ENCODE results near the gene EPS8L2. TPM values are rescaled to one million over a fixed set of nuclear protein-coding genes. Genes with fewer than 3 reads are reported as not detected.

Gene EPS8L2
- total RNA-seq, 1 donor from 2014 or later, result 129 TPM

DNA sequence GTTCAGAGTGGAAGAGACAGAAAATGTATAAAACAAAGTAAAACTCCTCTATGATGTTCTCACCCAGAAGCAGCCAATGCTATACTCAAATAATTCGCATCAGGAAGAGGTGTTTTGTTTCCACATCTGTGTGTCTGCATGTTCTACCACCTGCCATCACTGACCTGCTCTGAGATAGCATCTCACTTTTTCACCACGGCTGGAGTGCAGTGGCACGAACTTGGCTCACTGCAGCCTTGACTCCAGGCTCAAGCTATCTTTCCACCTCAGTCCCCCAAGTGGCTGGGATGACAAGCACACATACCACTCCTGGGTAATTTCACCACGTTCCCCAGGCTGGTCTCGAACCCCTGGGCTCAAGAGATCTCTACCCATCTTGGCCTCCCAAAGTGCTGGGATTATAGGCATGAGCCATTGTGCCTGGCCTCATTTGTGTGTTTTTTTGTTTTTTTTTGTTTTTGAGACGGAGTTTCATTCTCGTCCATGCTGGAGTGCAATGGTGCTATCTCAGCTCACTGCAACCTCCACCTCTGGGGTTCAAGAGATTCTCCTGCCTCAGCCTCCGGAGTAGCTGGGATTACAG, 55.6 kb downstream of the EPS8L2 start:
- no peak overlapping the region for H3K4me2 ChIP-seq (ENCODE audit: low read length)
- peaks cover 53% of the 10 kb centered on the region for H4K20me1 ChIP-seq (ENCODE audit: insufficient read depth, low read length)
- peaks cover 11% of the 10 kb centered on the region for H3K36me3 Mint-ChIP-seq (ENCODE audit: low read depth, unreplicated experiment)
- no peak overlapping the region for H2AFZ ChIP-seq (ENCODE audit: low read depth, low read length)
- H3K79me2 ChIP-seq (ENCODE audit: insufficient read depth, low read length), result peaks cover 11% of the 10 kb centered on the region
- H3K4me1 ChIP-seq (ENCODE audit: insufficient read depth, low read length), result peaks cover 7% of the 10 kb centered on the region
- no peaks in the 10 kb centered on the region for H3K9me3 Mint-ChIP-seq (ENCODE audit: unreplicated experiment)
- DNase-seq (ENCODE audit: low read depth) (no peak), FAIRE-seq (no peak)
- H3K27ac ChIP-seq (ENCODE audit: low read depth, low read length), result no peak overlapping the region
- no peak for TF ChIP-seq EZH2 (IDR thresholded peaks at IDR 0.05; ENCODE audit: insufficient read depth, low read length)
- TF ChIP-seq, protein P1, sequence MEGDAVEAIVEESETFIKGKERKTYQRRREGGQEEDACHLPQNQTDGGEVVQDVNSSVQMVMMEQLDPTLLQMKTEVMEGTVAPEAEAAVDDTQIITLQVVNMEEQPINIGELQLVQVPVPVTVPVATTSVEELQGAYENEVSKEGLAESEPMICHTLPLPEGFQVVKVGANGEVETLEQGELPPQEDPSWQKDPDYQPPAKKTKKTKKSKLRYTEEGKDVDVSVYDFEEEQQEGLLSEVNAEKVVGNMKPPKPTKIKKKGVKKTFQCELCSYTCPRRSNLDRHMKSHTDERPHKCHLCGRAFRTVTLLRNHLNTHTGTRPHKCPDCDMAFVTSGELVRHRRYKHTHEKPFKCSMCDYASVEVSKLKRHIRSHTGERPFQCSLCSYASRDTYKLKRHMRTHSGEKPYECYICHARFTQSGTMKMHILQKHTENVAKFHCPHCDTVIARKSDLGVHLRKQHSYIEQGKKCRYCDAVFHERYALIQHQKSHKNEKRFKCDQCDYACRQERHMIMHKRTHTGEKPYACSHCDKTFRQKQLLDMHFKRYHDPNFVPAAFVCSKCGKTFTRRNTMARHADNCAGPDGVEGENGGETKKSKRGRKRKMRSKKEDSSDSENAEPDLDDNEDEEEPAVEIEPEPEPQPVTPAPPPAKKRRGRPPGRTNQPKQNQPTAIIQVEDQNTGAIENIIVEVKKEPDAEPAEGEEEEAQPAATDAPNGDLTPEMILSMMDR (IDR thresholded peaks at IDR 0.05; ENCODE audit: insufficient read depth, low read depth, low read length), result no peak
- no peaks in the 10 kb centered on the region for H3K27me3 Mint-ChIP-seq (ENCODE audit: low read depth, unreplicated experiment)
- no peak overlapping the region for H3K9ac ChIP-seq (ENCODE audit: low read length)
- H3K4me3 ChIP-seq (ENCODE audit: insufficient read depth, low read depth, low read length), result no peak overlapping the region
- H3K27ac Mint-ChIP-seq (ENCODE audit: unreplicated experiment), result no peak overlapping the region
- peaks cover 6% of the 10 kb centered on the region for H3K4me1 Mint-ChIP-seq (ENCODE audit: low read depth, unreplicated experiment)
- peaks cover 28% of the 10 kb centered on the region for H3K36me3 ChIP-seq (ENCODE audit: insufficient read depth, low read length)
- H3K4me3 Mint-ChIP-seq (ENCODE audit: unreplicated experiment), result no peak overlapping the region
- H3K27me3 ChIP-seq (ENCODE audit: insufficient read depth, low read length), result no peaks in the 10 kb centered on the region
- no peaks in the 10 kb centered on the region for H3K9me3 ChIP-seq (ENCODE audit: insufficient read depth, low read depth, low read length)

DNA sequence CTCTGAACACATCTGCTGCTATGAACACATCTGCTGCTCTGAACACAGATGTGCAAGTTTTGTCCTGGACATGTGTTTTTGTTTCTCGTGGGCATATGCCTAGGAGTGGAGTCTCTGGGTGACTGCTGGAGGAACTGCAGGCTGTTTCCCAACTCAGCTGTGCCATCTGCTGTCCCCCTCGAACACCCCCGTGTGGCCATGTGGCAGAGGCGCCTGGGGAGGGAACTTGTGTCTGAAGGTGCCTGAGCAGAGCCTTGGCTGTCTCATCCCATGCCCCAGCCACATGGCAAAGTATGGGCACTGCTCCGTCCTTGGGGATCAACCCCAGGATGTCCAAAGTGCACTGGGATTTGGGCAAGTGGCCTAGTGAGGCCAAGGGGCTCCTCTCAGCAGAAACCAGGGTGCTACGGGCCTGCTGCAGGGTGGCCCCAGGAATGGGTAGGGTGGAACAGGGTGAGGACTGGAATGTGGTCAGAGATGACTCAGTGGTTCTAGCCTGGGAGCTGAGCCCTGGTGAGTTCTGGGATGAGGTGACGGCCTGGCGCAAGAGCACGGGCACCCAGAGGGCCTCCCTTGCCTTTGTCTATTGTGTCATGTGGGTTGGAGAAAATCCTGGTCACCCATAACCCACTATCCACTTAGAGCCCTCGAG, 56.5 kb downstream of the EPS8L2 start:
- H3K4me3 Mint-ChIP-seq (ENCODE audit: unreplicated experiment), result no peak overlapping the region
- H3K27ac Mint-ChIP-seq (ENCODE audit: unreplicated experiment), result peak overlapping the region; percentile 80

More for the DNA sequence above, 56.5 kb downstream of the EPS8L2 start:
- Mint-ChIP-seq H3K9me3 (ENCODE audit: unreplicated experiment) (no peaks in the 10 kb centered on the region), H3K4me1 (ENCODE audit: low read depth, unreplicated experiment) (peaks cover 9% of the 10 kb centered on the region), H3K27me3 (ENCODE audit: low read depth, unreplicated experiment) (no peaks in the 10 kb centered on the region), H3K36me3 (ENCODE audit: low read depth, unreplicated experiment) (peaks cover 12% of the 10 kb centered on the region)
- DNase-seq (ENCODE audit: low read depth) (peak; percentile 68), FAIRE-seq (no peak)
- Histone ChIP-seq H3K4me1 (ENCODE audit: insufficient read depth, low read length) (peaks cover 7% of the 10 kb centered on the region), H4K20me1 (ENCODE audit: insufficient read depth, low read length) (peaks cover 56% of the 10 kb centered on the region), H3K9me3 (ENCODE audit: insufficient read depth, low read depth, low read length) (no peaks in the 10 kb centered on the region), H3K4me3 (ENCODE audit: insufficient read depth, low read depth, low read length) (no peak overlapping the region), H3K27me3 (ENCODE audit: insufficient read depth, low read length) (no peaks in the 10 kb centered on the region), H3K27ac (ENCODE audit: low read depth, low read length) (no peak overlapping the region), H2AFZ (ENCODE audit: low read depth, low read length) (no peak overlapping the region), H3K9ac (ENCODE audit: low read length) (no peak overlapping the region), H3K36me3 (ENCODE audit: insufficient read depth, low read length) (peaks cover 25% of the 10 kb centered on the region), H3K4me2 (ENCODE audit: low read length) (no peak overlapping the region), H3K79me2 (ENCODE audit: insufficient read depth, low read length) (peaks cover 2% of the 10 kb centered on the region)
- TF ChIP-seq EZH2 (IDR thresholded peaks at IDR 0.05; ENCODE audit: insufficient read depth, low read length), result no peak
- TF ChIP-seq, protein P1 (IDR thresholded peaks at IDR 0.05; ENCODE audit: insufficient read depth, low read depth, low read length), result peak; percentile 8

Measured in astrocyte (in vitro differentiated cells and primary cell).